Daoy (cell line): ENCODE measurements around the gene RPL28. TPM values are rescaled to one million over a fixed set of nuclear protein-coding genes. Genes with fewer than 3 reads are reported as not detected.

Source experiments
- DNase-seq: peaks from one replicate; pipeline ENCODE4 v3.0.0-alpha.2; 2015; ENCODE audit warnings: low read depth
- total RNA-seq: library from RNA; depleted of rRNA; stranded (reverse); fragments of >200 nt; shearing (Covaris generic); gene quantifications from 2 replicates; pipeline ENCODE4 v1.2.3, GENCODE V29; 2014

RPL28 gene
- total RNA-seq, 1 experiment from 2014 or later: 816 TPM

- DNase-seq: no peak
Observed at GRCh38 chr19:55353356-55353802, 32.4 kb upstream of the RPL28 start.

GRCh38 chr19:55353803-55354697 lies 31.7 kb upstream of the RPL28 start:
- peak; percentile 73 for DNase-seq

GRCh38 chr19:55354698-55355212 lies 31.0 kb upstream of the RPL28 start, which contains the start of gene COX6B2:
TSS of gene COX6B2 (minus strand) at chr19:55354719. CDS start at chr19:55354521, 198 bp downstream.
- no peak for DNase-seq

- no peak for DNase-seq
Observed at GRCh38 chr19:55355213-55355821, 30.4 kb upstream of the RPL28 start.

GRCh38 chr19:55358493-55358892 lies 27.2 kb upstream of the RPL28 start:
- DNase-seq: no peak

- DNase-seq: no peak
Observed at GRCh38 chr19:55358943-55359908, 26.5 kb upstream of the RPL28 start.

- no peak for DNase-seq
Observed at GRCh38 chr19:55360902-55361301, 24.8 kb upstream of the RPL28 start.

GRCh38 chr19:55362174-55362989 lies 23.4 kb upstream of the RPL28 start:
- no peak for DNase-seq

- no peak for DNase-seq
Observed at GRCh38 chr19:55362990-55363716, 22.6 kb upstream of the RPL28 start, which contains the start of gene GARIN5B. TSS of gene GARIN5B (minus strand) at chr19:55363260. CDS start at chr19:55363066, 194 bp downstream.

- DNase-seq: no peak
Observed at GRCh38 chr19:55365245-55365644, 20.5 kb upstream of the RPL28 start.

- no peak for DNase-seq
Observed at GRCh38 chr19:55365964-55366363, 19.8 kb upstream of the RPL28 start.

- no peak for DNase-seq
Observed at GRCh38 chr19:55366790-55367189, 18.9 kb upstream of the RPL28 start.

GRCh38 chr19:55368106-55368505 lies 17.6 kb upstream of the RPL28 start:
- DNase-seq: no peak

- peak; percentile 69 for DNase-seq
Observed at GRCh38 chr19:55368701-55369563, 16.8 kb upstream of the RPL28 start.

- DNase-seq: peak; percentile 83
Observed at GRCh38 chr19:55369653-55370304, 16.0 kb upstream of the RPL28 start.

GRCh38 chr19:55370305-55370988 lies 15.3 kb upstream of the RPL28 start, which contains the start of gene IL11:
TSS of gene IL11 (minus strand) at chr19:55370463. CDS start at chr19:55370310, 153 bp downstream.
- DNase-seq: peak; percentile 86

- DNase-seq: peak; percentile 90
Observed at GRCh38 chr19:55372316-55373081, 13.2 kb upstream of the RPL28 start.
